GM23248 (cell line): ENCODE results near the gene IZUMO4.

Source experiments
- EZH2 ChIP-seq: fragments of 200-600 bp; sonication (generic); IDR thresholded peaks from 2 replicates; pipeline ENCODE4 v1.6.1; 2018; ENCODE audit warnings: antibody characterized with exemption, mild to moderate bottlenecking; ENCODE audit not compliant: insufficient read depth, poor library complexity, severe bottlenecking
- EZH2phosphoT487 ChIP-seq: fragments of 200-600 bp; sonication (generic); IDR thresholded peaks from 2 replicates; pipeline ENCODE4 v1.6.1; 2018; ENCODE audit warnings: antibody characterized with exemption, moderate library complexity, mild to moderate bottlenecking, low read depth; ENCODE audit not compliant: insufficient read depth

DNA sequence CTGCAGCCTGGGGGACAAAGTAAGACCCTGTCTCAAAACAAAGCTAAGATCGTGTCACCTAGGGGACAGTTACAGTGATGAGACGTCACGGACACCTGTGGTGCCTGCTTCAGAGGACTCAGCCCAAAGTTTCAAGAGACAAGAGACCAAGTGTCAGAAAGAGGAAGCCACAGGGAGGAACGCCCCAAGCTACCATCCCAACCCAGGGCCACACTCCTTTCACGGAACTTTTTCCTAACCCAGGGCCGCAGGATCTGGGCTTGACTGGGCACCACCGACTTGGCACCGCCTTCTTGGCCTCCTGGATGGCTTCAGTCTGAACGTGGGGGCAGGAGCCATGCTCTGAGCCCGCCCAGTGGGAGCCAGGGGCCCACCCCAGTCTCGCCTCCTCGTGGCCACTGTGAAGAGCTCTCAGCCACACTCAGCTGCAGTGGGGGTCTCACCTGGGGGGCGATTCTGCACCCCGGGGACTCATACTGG lies 9.1 kb upstream of the IZUMO4 start:
- TF ChIP-seq EZH2 (no peak), EZH2phosphoT487 (no peak)
